GM18508 (cell line): ENCODE data around the gene PLEKHS1.
"Not testable (repeated sequence)": the region's sequence is repeated elsewhere in the genome, so short reads cannot be mapped to it uniquely, and the experiment has no call there.

Experiments
- ATAC-seq: cut with Tn5 transposase; IDR thresholded peaks from one replicate; pipeline ENCODE4 v1.9.1; 2021; ENCODE audit warnings: moderate number of reproducible peaks; ENCODE audit not compliant: insufficient read depth, unreplicated experiment

Gene PLEKHS1

GRCh38 chr10:113782986-113783704 lies 31.7 kb downstream of the PLEKHS1 start:
- no peak for ATAC-seq

GRCh38 chr10:113788604-113789083 lies 37.2 kb downstream of the PLEKHS1 start:
- ATAC-seq, result peak; percentile 85

GRCh38 chr10:113791691-113792090 lies 40.2 kb downstream of the PLEKHS1 start:
- ATAC-seq, result no peak

- no peak for ATAC-seq
These were observed 50.1 kb downstream of the PLEKHS1 start for GRCh38 chr10:113801569-113801968.

GRCh38 chr10:113802997-113803396 lies 51.5 kb downstream of the PLEKHS1 start:
- ATAC-seq, result no peak

- no peak for ATAC-seq
These were observed 55.0 kb downstream of the PLEKHS1 start for GRCh38 chr10:113806503-113806902.

- no peak for ATAC-seq
These were observed 56.7 kb downstream of the PLEKHS1 start for GRCh38 chr10:113808168-113808567.

- ATAC-seq, result not testable (repeated sequence)
These were observed 63.2 kb downstream of the PLEKHS1 start for GRCh38 chr10:113814700-113815099.

GRCh38 chr10:113819989-113820388 lies 68.5 kb downstream of the PLEKHS1 start:
- ATAC-seq, result no peak

GRCh38 chr10:113820507-113820906 lies 69.0 kb downstream of the PLEKHS1 start:
- ATAC-seq, result no peak

- ATAC-seq, result not testable (repeated sequence)
These were observed 69.8 kb downstream of the PLEKHS1 start for GRCh38 chr10:113821306-113821705.

- no peak for ATAC-seq
These were observed 70.7 kb downstream of the PLEKHS1 start for GRCh38 chr10:113822174-113822573.

- ATAC-seq, result no peak
These were observed 71.9 kb downstream of the PLEKHS1 start for GRCh38 chr10:113823389-113823788.

- ATAC-seq, result no peak
These were observed 74.3 kb downstream of the PLEKHS1 start for GRCh38 chr10:113825791-113826190.

- not testable (repeated sequence) for ATAC-seq
These were observed 77.1 kb downstream of the PLEKHS1 start for GRCh38 chr10:113828567-113828966.
